ENCODE results near the gene MLEC.

- no peak for TF ChIP-seq CTCF (IDR thresholded peaks at IDR 0.05)
- no peak for TF ChIP-seq ZFX (IDR thresholded peaks at IDR 0.05; ENCODE audit: borderline replicate concordance)
These were observed 9.7 kb downstream of the MLEC start for GRCh38 chr12:120696626-120697025.

Data from 22Rv1 (cell line).